ENCODE data around the gene ITGBL1. TPM values are rescaled to one million over a fixed set of nuclear protein-coding genes. Genes with fewer than 3 reads are reported as not detected.

ITGBL1 gene
- total RNA-seq, 1 experiment from 2014 or later = not detected

GRCh38 chr13:101490406-101491015 is 38.0 kb downstream of the ITGBL1 start:
- no peak overlapping the region for H3K4me3 Mint-ChIP-seq (ENCODE audit: unreplicated experiment)
- TF ChIP-seq CTCF (IDR thresholded peaks at IDR 0.05; ENCODE audit: unreplicated experiment) = no peak
- intact Hi-C loops (cut with micrococcal nuclease) = no loop called here
- no peaks in the 10 kb centered on the region for H3K36me3 Mint-ChIP-seq (ENCODE audit: insufficient read depth, unreplicated experiment)
- no peaks in the 10 kb centered on the region for H3K27me3 Mint-ChIP-seq (ENCODE audit: insufficient read depth, unreplicated experiment)
- no peak overlapping the region for H3K27ac Mint-ChIP-seq (ENCODE audit: low read depth, unreplicated experiment)
- no TSS peak for BruUV-seq (replicated peaks)
- ChIA-PET POLR2A (no interaction called here), CTCF (interaction anchor here (0.8 to 1.7 kb wide), 3 partner anchors 192 to 305 kb away, joined by 3 read pairs; no protein-coding TSS in a partner anchor)
- no peak for DNase-seq (ENCODE audit: unreplicated experiment)
- H3K4me1 Mint-ChIP-seq (ENCODE audit: insufficient read depth, unreplicated experiment) = peaks cover 7% of the 10 kb centered on the region
- no peaks in the 10 kb centered on the region for H3K9me3 Mint-ChIP-seq (ENCODE audit: unreplicated experiment)

GRCh38 chr13:101492251-101492910 is 39.9 kb downstream of the ITGBL1 start:
- intact Hi-C loops (cut with micrococcal nuclease) = no loop called here

GRCh38 chr13:101493541-101493940 is 41.1 kb downstream of the ITGBL1 start:
- no peak overlapping the region for H3K27ac Mint-ChIP-seq (ENCODE audit: low read depth, unreplicated experiment)
- CTCF ChIA-PET = interaction anchor here (1.3 to 1.5 kb wide), 2 partner anchors 27 to 338 kb away, joined by 3 read pairs; no protein-coding TSS in a partner anchor
- H3K4me1 Mint-ChIP-seq (ENCODE audit: insufficient read depth, unreplicated experiment) = peaks cover 7% of the 10 kb centered on the region

More at GRCh38 chr13:101492251-101492910, 39.9 kb downstream of the ITGBL1 start:
- H3K4me3 Mint-ChIP-seq (ENCODE audit: unreplicated experiment) = no peak overlapping the region
- no peak overlapping the region for H3K27ac Mint-ChIP-seq (ENCODE audit: low read depth, unreplicated experiment)
- H3K9me3 Mint-ChIP-seq (ENCODE audit: unreplicated experiment) = no peaks in the 10 kb centered on the region
- H3K36me3 Mint-ChIP-seq (ENCODE audit: insufficient read depth, unreplicated experiment) = no peaks in the 10 kb centered on the region
- H3K27me3 Mint-ChIP-seq (ENCODE audit: insufficient read depth, unreplicated experiment) = no peaks in the 10 kb centered on the region
- no peak for TF ChIP-seq CTCF (IDR thresholded peaks at IDR 0.05; ENCODE audit: unreplicated experiment)
- ChIA-PET CTCF (interaction anchor here (0.6 to 1.5 kb wide), 3 partner anchors 26 to 1118 kb away, joined by 3 to 4 read pairs (median 3); no protein-coding TSS in a partner anchor), POLR2A (no interaction called here)
- H3K4me1 Mint-ChIP-seq (ENCODE audit: insufficient read depth, unreplicated experiment) = peaks cover 7% of the 10 kb centered on the region
- DNase-seq (ENCODE audit: unreplicated experiment) = no peak
- no TSS peak for BruUV-seq (replicated peaks)

More at GRCh38 chr13:101493541-101493940, 41.1 kb downstream of the ITGBL1 start:
- POLR2A ChIA-PET = no interaction called here
- Mint-ChIP-seq H3K4me3 (ENCODE audit: unreplicated experiment) (no peak overlapping the region), H3K36me3 (ENCODE audit: insufficient read depth, unreplicated experiment) (no peaks in the 10 kb centered on the region), H3K27me3 (ENCODE audit: insufficient read depth, unreplicated experiment) (no peaks in the 10 kb centered on the region), H3K9me3 (ENCODE audit: unreplicated experiment) (no peaks in the 10 kb centered on the region)
- intact Hi-C loops (cut with micrococcal nuclease) = no loop called here
- no peak for DNase-seq (ENCODE audit: unreplicated experiment)
- no TSS peak for BruUV-seq (replicated peaks)
- TF ChIP-seq CTCF (IDR thresholded peaks at IDR 0.05; ENCODE audit: unreplicated experiment) = no peak
